GM21447 (cell line): ENCODE data around the gene CDC42BPG.
"Not testable (repeated sequence)": the region's sequence is repeated elsewhere in the genome, so short reads cannot be mapped to it uniquely, and the experiment has no call there.

Experiments
- ATAC-seq: cut with Tn5 transposase; IDR thresholded peaks from one replicate; pipeline ENCODE4 v1.9.1; 2021; ENCODE audit not compliant: unreplicated experiment

The CDC42BPG gene

DNA sequence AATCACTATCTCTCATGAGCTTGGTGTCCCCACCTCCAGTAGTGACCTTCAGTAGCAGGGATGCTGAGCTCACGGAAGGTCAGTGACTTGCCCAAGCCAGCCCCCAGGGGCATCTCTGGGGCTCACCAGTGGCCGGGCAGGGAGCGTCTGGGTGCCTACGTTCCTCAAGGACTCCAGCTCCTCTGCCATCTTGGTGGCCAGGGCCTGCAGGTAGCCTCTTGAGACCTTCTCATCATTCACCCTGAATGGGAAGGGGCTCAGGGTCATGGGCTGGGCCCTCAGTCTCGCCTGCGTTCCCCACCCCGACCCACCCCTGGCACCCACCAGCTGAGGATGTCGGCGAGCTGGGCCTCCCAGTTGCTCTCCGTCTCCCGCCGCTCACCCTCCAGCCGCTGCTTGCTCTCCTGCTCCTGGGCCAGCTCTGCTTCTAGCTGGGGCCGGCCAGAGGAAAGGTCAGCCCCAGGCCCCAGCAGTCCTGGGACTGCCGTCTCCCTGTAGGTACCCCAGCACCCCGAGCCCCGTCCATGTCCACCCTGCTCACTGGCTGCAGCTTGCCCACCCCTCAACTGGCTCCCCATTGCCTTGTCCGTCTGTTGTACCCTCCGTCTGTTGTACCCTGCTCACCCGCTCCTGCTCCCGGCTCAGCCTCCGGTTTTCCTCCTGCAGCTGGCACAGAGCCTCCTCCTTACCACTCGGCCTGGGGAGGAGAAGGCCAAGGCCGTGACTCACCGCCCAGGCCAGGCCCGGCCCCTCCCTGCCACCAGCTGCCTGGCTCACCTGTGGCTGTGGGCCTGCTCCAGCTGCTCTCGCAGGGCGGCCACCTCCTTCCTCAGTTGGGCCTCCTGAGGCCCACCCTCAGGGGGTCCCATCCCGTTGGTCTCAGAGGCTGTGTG, 9.5 kb downstream of the CDC42BPG start:
- ATAC-seq: no peak

DNA sequence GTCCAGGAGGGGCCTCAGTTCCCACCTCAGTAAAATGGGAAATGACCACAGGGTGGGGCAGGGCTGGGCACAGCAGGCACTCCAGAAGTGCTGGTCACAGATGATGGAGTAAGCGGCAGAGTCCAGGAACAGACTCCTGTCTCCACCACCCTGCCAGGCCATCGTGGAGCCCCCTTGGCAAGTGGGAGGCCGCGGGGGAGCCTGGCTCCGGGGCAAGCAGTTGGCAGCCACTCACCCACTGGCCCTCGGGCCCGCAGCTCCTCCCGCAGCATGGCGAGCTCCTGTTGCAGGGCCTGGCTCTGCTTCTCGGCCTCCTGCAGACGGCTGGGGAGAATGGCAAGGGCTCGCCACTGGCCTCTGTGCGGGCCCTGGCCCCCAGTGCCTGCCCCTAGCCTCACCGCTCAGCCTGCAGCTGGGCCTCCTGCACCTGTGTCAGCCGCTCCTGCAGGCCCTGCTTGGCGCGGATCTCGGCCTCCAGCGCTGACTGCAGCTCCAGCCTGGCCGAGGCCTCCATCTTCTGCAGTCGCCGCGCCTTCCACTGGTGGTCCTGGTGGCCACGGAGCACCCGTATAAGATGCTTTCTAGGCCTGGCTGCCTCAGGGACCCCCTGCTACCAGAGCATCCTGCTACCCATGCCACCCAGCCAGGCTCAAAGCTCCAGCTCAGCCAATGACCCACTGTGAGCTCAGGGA, 10.3 kb downstream of the CDC42BPG start:
- ATAC-seq: no peak

DNA sequence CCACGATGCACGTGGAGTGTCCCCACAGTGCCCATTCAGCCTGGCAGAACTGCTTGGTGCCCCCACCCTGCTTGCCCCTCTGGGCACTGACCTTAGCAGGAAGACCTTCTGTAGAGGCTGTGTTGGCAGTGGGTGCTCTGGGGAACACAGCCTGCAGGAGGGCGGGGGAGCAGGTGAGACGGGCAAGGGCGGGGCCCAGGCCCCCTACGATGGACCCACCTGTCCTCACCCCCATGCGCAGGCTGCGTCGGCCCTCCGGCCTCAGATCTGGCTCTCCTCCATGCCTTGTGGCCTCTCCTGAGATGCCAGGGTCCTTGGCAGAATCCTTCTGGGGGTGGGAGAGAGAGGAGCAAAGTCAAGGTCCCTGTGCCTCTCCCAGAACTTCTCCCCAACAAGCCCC, 10.9 kb downstream of the CDC42BPG start:
- ATAC-seq: no peak

DNA sequence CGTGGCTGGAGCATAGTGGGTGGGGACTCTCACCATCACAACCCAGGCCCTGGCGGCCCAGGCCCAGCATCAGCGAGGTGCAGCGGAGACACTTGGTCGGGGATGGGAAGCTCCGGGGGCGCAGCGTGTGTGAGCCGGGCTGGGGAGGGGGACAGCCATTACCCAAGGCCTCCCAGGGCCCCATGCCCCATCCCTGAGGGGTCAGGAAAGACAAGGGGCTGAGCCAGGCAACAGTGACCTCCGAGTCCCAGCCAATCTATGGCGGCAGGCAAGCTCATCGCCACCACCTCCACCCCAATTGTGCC, 11.3 kb downstream of the CDC42BPG start:
- no peak for ATAC-seq

DNA sequence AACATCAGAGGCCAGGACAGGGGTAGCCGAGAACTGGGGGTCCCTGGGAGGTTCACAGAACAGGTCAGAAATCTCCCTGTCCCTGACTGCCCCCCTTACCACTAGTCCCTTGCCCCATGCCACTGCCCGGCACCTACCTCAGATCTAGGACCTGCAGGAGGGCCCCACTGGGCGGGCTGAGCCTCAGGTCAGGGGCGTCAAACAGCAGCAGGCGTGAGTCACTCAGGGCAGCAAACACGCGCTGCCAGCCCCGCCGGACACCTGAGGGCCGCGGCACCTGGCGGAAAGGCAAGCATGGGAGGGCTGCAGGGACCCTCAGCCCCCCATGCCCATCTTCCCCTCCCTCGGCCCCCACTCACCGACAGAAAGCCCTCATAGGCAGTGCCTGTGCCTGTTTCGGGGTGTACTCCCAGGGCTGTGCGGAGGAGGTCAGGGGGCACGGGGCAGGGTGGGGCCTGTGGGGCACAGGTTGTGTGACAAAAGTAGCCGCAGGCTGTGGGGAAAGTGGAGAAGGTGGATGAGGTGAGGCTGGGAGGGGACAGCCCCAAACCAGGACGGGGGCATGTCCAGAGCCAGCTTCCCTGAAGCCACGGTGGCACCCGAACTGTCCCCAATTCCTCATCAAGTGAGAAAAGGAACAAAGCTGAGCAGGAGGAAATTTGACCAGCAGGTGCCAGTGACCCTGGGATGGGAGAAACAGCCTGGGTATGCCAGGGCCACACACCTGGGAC, 11.8 kb downstream of the CDC42BPG start:
- no peak for ATAC-seq

DNA sequence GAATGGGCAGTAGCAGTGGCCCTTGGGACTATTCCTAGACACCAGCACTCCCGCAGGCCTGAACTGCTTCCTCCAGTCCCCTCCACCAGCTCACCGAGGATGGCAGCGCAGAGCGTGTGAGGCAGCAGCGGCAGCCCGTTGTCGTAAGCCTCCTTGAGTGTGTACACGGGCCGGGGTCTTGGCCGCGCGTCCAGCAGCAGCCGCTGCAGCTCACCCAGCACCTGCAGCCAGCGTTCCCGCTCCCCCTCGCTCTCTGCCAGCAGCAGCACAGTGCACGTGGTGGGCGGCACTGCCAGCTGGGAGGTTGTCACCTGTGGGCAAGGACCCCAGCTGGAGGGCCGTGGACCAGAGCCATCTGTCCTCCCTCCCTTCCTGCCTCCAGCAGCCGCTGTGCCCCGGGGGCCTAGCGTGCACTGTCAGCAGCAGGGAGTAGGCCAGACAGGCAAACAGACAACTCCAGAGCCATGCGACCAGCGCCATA, 13.0 kb downstream of the CDC42BPG start:
- no peak for ATAC-seq

DNA sequence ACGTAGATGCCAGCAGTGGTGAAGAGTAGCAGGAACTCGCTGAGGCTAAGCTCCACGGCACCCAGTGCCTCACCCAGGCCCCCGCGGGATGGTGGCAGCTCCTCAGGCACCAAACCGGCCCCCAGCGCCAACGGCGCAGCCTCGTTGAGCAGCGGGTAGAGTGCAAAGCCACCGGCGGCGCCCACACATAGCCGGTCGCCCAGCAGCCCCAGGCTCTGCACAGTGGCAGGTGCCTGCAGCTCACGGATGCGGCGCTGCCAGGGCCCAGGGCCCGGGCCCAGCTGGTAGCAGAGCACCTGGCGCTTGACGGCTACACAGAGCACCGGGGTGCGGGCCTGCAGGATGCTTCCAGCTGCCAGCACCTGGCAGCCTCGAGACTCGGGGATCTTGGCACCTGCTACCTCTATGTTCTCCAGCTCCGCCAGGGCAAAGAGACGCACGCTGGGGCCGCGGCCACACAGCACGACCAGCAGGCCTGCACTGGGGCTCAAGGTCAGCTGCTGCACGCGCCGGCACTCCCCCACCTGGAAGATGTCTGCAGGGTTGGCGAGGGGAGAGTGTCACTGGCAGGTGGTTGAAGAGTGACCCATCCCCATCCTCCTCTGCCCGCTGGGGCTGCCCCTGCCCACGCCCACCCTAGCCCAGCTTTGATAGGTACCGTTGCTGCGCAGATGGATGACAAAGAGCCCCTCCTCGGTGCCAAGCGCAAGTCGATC, 14.8 kb downstream of the CDC42BPG start:
- no peak for ATAC-seq

DNA sequence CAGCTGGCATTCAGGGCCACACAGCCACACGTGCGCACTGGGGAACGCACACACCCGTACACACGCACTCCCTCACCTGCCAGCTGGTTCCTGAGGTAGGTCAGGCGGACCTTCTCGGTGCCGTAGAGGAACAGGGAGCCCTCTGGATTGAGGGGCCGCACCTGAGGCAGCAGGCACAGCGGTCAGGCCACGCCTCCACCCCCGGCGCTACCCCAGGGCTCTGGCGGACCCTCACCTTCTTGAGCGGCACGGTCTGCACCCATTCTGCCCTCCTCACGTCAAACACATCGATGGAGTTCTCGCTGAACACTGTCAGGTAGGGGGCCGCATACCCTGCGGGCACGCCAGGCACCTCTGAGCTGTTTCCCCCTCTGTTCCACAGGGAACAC, 17.0 kb downstream of the CDC42BPG start:
- ATAC-seq: no peak

DNA sequence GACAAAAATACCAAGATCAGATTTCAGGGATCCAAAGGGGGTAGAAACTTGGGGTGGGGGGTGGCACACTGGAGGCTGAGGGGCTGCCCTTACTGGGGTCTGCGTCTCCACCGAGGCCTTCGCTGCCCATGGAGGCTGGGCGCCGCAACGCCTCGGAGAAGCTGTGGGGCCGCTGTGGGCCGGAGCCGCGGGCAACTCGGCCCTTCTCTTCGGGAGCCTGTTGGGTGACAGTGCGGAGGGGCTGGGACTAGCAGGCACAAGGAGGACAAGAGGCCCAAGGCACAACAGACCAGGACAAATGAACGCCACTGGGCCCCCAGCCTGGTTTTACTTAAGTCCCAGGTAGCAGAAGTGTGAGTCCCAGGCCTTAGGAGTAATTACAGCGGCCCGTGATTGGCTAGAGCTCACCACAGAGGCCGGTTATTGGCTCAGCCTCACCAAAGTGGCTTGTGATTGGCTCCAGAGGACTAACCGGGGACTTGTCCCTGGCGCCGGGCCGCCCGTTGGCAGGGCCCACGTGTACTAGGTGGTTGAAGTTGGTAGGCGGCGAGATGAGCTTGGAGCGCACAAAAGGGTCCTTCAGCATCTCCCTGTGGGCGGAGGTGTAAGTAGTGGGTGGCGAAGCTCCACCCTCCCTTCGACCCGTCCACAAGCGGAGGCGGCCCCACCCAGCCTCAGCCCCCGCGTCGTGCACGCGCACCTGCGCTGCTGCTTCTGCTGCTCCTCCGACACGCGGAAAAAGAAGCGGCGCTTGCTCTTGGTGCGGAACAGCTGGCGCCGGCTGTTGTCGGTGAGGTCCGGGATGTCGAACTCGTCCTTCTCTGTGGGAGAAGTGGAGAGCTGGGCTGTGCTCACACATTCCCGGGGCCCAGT, 17.6 kb downstream of the CDC42BPG start:
- ATAC-seq: no peak

DNA sequence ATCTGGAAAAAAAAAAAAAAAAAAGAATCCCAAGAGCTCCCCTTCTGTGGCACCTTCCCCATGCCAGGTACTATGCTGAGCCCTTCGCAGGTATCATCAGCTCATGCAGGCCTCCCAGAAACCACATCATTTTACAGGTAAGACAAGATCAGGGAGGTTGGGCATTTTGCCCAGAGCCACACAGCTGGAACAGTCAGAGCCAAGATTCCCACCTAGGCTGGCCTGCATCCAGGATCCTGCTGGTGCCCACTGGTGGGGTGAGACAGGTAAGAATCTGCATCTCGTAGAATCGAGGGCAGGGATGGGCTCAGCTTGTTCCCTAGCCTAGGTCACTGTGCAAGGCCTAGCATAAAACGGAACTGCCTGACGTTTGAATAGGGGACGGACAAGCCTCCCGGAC, 18.4 kb downstream of the CDC42BPG start:
- no peak for ATAC-seq

DNA sequence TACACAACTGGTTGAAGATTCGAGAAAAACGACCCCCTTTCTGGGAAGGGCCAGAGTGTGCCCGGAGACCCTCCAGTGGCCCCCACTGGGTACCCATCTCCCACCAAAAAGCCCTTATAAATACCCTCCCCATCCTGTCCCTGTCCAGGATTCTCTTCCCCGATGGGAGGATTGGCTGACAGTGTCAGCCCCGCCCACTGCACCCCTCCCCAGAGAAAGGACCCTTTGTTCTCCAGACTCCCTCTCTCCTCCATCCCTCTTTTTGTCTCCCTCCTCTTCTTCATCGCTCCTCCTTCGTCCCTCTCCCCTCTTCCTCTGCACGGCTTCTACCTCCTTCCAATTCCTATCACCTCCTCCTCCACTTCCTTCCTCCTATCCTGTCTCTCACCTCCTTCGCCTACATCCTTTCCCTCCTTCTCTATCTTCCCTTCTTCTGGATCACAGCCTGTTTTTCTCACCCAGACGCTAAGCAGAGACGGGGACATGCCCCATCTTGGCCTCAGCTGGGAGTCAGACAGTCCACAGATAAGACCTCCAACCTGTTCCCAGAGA, 20.8 kb downstream of the CDC42BPG start:
- ATAC-seq: no peak

DNA sequence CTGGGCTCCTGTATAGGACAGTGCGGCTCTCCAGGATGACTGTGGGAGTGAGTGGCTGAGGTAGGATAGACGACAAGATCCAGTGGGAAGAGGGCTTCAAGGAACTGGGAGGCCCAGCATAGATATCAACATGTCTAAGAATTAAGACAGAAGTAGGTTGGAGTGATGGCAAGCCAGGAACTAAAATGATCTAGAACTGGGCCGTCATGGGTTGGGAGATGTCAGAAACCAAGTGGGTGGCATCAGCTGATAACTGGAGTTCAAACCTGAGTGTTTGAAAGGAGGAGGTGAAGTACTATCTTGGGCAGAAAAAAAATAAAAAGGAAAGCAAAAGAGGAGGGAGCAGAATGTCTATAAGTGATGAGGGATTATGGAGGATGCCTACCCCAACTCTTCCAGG, 27.0 kb downstream of the CDC42BPG start:
- no peak for ATAC-seq

DNA sequence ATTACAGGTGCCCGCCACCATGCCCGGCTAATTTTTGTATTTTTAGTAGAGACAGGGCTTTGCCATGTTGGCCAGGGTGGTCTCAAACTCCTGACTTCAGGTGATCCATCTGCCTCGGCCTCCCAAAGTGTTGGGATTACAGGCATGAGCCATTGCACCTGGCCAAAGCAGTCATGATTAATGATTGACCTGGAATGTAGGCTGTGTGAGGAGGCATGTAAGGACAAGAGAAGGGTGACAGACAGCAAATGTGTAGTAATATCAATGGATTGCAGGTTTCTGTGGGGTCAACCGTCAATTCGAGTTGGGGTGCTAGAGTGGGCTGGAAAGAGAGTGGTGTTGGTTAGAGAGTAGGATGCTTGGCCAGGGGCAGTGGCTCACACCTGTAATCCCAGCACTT, 29.0 kb downstream of the CDC42BPG start:
- ATAC-seq: not testable (repeated sequence)

DNA sequence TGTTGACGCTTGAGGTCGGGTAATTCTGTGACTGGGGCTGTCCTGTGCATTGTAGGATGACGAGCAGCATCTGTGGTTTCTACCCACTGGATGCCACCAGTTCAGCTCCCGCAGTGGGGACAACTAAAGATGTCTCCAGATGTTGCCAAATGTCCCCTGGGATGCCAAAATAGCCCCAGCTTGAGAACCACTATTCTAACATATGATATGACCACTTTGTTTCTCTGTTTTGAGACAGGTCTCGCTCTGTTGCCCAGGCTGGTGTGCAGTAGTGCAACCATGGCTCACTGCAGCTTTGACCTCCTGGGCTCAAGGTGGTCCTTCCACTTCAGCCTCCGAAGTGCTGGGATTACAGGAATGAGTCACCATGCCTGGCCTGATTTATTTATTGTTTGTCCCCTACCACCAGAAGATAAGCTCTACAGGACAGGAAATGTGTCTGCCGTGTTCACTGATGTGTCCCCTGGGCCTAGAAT, 29.7 kb downstream of the CDC42BPG start:
- peak; percentile 73 for ATAC-seq

DNA sequence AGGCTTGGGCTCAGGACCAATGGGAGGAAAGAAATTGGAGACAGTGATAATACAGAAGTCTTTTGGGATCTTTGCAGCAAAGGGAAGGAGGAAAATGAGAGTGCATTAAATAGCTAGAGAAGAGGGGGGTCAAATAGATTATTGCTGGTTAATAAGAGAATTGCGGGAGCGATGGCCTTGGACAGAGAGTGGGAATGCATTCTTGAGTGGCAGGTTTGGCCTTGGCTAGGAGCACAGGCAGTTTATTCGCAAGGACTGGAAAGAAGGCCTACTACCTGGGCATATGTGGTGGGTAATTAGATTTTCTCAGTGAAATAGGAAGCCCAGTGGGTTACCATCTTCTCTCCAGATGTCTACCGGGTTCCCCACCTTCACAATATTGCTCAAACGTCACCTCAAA, 30.6 kb downstream of the CDC42BPG start:
- ATAC-seq: no peak

DNA sequence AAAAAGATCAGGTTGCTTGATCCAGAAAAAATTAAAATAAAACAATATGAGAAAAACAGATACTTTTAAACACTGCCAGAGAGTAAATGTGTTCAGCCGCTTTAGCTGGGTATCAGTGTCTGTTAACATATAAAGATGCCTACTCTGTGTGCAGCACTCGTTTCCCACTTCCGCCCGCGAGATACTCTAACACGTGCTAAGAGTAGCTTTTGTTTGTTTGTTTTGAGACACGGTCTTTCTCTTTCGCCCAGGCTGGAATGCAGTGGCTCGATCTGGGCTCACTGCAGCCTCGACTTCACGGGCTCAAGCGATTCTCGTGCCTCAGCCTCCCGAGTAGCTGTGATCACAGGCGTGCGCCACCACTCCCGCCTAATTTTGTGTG, 33.6 kb downstream of the CDC42BPG start:
- ATAC-seq: no peak

DNA sequence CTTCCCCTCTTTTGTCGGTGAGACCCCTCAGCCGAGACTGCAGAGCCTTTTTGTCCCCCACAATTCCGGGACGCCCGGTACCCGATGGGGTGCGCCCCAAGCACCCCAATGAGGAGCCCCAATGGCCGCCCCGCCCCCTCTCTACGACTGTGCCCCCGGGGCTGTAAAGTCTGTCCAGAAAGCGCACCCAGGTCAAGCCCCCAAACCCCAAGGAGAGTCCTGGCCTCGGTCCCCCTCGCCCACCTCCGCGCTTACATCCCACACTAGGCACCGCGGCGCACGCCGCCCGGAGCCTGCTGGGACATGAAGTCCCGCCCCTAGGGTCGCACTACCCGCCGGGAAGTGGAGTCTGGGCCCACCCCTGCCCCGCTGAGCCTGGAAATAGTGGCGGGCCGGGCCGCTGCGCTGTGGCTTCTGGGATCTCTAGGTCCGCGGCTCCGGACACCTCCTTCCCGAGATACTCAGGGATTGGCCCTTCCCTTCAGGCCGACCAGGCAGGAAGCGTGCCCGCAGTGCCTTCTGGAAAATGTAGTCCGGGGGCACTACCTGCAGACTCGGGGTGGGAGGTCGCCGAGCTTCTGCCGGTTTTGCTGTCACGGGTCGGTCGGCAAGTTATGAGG, 34.1 kb downstream of the CDC42BPG start, which contains the start of gene MEN1:
TSS of gene MEN1 (minus strand) at position 281 of the 620 bp plus-strand sequence. CDS start 442 bp downstream, outside the sequence.
- ATAC-seq: peak; percentile 50

DNA sequence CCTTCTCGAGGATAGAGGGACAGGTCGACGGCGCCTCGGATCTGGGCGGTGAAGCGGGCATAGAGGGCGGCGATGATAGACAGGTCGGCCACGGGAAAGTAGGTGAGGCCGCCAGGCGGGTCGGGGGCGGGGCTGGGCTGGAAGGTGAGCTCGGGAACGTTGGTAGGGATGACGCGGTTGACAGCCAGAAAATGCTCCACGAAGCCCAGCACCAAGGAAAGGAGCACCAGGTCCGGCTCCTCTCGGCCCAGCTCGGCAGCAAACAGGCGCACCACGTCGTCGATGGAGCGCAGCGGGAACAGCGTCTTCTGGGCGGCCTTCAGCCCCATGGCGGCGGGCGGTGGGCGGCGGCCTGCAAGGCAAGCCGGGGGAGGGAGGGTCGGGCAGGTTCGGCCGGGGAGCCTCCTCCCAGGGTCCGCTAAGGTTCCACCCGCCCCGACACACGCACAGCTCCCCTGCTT, 34.6 kb downstream of the CDC42BPG start:
- ATAC-seq: no peak

DNA sequence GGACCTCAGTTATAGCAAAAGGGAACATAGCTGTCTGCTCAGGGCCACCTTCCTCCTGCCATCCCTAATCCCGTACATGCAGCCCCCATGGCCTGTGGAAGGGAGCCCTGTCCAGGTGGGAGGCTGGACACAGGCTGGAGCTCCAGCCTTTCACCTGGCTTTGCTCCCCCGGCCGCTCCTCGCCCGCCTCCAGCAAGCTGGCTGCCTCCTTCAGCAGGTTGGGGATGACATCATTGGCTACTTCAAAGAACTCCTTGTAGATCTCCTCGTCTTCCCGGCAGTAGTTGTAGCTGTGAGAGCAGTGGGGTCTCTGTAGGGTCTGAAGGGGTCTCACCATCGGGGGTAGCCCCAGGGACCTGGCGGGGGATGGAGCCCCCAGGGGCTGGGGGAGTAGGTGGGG, 39.0 kb downstream of the CDC42BPG start:
- ATAC-seq: no peak
